Measurements from ENCODE around the gene LENG8. TPM values are rescaled to one million over a fixed set of nuclear protein-coding genes. Genes with fewer than 3 reads are reported as not detected.

Gene LENG8
- total RNA-seq, 2 donors from 2014 or later = 282 to 305 TPM

- Histone ChIP-seq H3K9me3 (no peaks in the 10 kb centered on the region), H3K36me3 (no peaks in the 10 kb centered on the region), H3K4me1 (ENCODE audit: control insufficient read depth in 1 of 2, low read depth in 2 of 2) (peaks cover 0 to 3% of the 10 kb centered on the region in 2 donors), H3K4me3 (no peak overlapping the region), H3K27ac (no peak overlapping the region), H3K27me3 (replicated peaks; ENCODE audit: insufficient read depth) (no peaks in the 10 kb centered on the region)
- no peak for DNase-seq (ENCODE audit: low spot score)
- ATAC-seq (ENCODE audit: insufficient number of reproducible peaks, low FRiP score, low read depth) = no peak
- TF ChIP-seq CTCF (IDR thresholded peaks at IDR 0.05) = no peak
These were observed 13.4 kb upstream of the LENG8 start for GRCh38 chr19:54435551-54436016.

- ATAC-seq (ENCODE audit: insufficient number of reproducible peaks, low FRiP score, low read depth) = no peak
- TF ChIP-seq CTCF (IDR thresholded peaks at IDR 0.05) = no peak
- no peak overlapping the region for H3K4me3 ChIP-seq
- H3K36me3 ChIP-seq = no peaks in the 10 kb centered on the region
- no peaks in the 10 kb centered on the region for H3K9me3 ChIP-seq
- no peaks in the 10 kb centered on the region for H3K4me1 ChIP-seq (ENCODE audit: control insufficient read depth in 1 of 2, low read depth in 2 of 2)
- no peak overlapping the region for H3K27ac ChIP-seq
- no peak for DNase-seq (ENCODE audit: low spot score)
- H3K27me3 ChIP-seq (replicated peaks; ENCODE audit: insufficient read depth) = no peaks in the 10 kb centered on the region
These were observed 12.9 kb upstream of the LENG8 start for GRCh38 chr19:54436031-54436523.

GRCh38 chr19:54436628-54437252 is 12.3 kb upstream of the LENG8 start:
- Histone ChIP-seq H3K9me3 (no peaks in the 10 kb centered on the region), H3K4me3 (no peak overlapping the region), H3K27me3 (replicated peaks; ENCODE audit: insufficient read depth) (no peaks in the 10 kb centered on the region), H3K27ac (no peak overlapping the region), H3K4me1 (ENCODE audit: control insufficient read depth in 1 of 2, low read depth in 2 of 2) (no peaks in the 10 kb centered on the region), H3K36me3 (no peaks in the 10 kb centered on the region)
- ATAC-seq (ENCODE audit: insufficient number of reproducible peaks, low FRiP score, low read depth) (no peak), DNase-seq (ENCODE audit: low spot score) (no peak)
- no peak for TF ChIP-seq CTCF (IDR thresholded peaks at IDR 0.05)

GRCh38 chr19:54439174-54439851 is 9.7 kb upstream of the LENG8 start:
- no peaks in the 10 kb centered on the region for H3K4me1 ChIP-seq (ENCODE audit: control insufficient read depth in 1 of 2, low read depth in 2 of 2)

More at GRCh38 chr19:54439174-54439851, 9.7 kb upstream of the LENG8 start:
- Histone ChIP-seq H3K4me3 (no peak overlapping the region), H3K27me3 (replicated peaks; ENCODE audit: insufficient read depth) (no peaks in the 10 kb centered on the region), H3K9me3 (no peaks in the 10 kb centered on the region), H3K36me3 (no peaks in the 10 kb centered on the region), H3K27ac (no peak overlapping the region)
- TF ChIP-seq CTCF (IDR thresholded peaks at IDR 0.05) = no peak
- ATAC-seq (ENCODE audit: insufficient number of reproducible peaks, low FRiP score, low read depth) = no peak
- no peak for DNase-seq (ENCODE audit: low spot score)
